ENCODE results near the gene HPSE2. TPM values are rescaled to one million over a fixed set of nuclear protein-coding genes. Genes with fewer than 3 reads are reported as not detected.

Gene HPSE2
- total and polyA plus RNA-seq, 8 donors = 0.04 to 1.1 (median 0.05) TPM; not detected in 5

DNA sequence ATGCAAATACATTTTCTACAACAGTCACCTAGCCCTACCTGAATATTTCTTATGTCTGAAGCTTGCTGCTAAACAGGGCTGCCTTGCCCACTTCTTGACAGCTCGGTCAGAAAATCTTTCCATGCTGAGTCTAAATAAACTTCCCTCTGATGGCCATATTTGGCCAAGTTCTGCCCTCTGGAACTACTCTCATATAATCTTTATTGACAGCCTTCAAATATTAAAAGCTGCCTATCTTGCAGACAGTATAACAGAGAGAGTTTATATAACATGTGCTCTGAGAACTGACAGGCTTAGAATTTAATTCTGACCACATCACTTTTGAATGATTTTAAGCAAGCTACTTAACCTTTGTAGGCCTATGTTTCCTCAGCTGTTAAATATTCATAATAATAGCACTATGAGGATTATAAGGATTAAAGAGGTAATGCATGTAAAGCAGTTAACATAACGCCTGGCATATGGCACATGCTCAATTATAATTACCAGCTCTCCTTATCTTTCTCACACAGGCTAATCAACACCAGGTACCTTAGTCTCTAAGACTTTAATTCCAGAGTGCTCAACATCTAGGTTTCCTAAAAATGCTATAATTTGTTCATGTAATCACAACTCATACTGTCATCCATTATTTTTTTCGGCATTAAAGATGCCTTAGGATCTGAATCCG, 334.1 kb downstream of the HPSE2 start:
- TF ChIP-seq, protein P1, sequence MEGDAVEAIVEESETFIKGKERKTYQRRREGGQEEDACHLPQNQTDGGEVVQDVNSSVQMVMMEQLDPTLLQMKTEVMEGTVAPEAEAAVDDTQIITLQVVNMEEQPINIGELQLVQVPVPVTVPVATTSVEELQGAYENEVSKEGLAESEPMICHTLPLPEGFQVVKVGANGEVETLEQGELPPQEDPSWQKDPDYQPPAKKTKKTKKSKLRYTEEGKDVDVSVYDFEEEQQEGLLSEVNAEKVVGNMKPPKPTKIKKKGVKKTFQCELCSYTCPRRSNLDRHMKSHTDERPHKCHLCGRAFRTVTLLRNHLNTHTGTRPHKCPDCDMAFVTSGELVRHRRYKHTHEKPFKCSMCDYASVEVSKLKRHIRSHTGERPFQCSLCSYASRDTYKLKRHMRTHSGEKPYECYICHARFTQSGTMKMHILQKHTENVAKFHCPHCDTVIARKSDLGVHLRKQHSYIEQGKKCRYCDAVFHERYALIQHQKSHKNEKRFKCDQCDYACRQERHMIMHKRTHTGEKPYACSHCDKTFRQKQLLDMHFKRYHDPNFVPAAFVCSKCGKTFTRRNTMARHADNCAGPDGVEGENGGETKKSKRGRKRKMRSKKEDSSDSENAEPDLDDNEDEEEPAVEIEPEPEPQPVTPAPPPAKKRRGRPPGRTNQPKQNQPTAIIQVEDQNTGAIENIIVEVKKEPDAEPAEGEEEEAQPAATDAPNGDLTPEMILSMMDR (IDR thresholded peaks at IDR 0.05) = no peak
- WGBS, 2 donors = 73 to 82% methylated on average over 4 of the region's 4 CpGs
- Histone ChIP-seq H3K27me3 (no peaks in the 10 kb centered on the region), H3K4me1 (no peaks in the 10 kb centered on the region), H3K27ac (no peak overlapping the region), H3K36me3 (no peaks in the 10 kb centered on the region), H3K9me3 (no peaks in the 10 kb centered on the region), H3K4me3 (no peak overlapping the region)
- intact Hi-C loops (cut with DNase I) = no loop called here
- ATAC-seq (no peak), DNase-seq (no peak), FAIRE-seq (no peak)

DNA sequence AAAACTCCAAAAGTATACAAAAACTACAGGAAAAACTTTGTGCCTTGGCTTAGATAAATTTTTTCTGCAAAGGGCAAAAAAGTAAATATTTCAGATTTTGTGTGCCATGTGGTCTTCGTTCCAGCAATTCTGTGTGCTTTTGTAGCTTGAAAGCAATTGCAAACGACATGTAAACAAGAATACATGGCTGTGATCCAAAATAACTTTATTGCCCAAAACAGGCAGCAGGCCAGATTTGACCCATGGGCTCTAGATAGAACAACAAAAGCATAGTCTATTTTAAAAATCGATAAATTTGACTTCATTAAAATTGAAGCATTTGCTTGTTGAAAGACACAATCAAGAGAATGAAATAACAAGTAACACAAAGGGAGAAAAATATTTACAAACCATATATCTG, 336.6 kb downstream of the HPSE2 start:
- ATAC-seq = no peak
- 17 to 23% methylated on average over 3 of the region's 3 CpGs for WGBS, 2 donors
- H3K4me3 ChIP-seq = no peak overlapping the region
- DNase-seq = peak in 2 of 6 donors; percentile 9 to 12
- H3K4me1 ChIP-seq = no peaks in the 10 kb centered on the region
- no peaks in the 10 kb centered on the region for H3K36me3 ChIP-seq
- TF ChIP-seq, protein P1 (IDR thresholded peaks at IDR 0.05) = no peak
- no peaks in the 10 kb centered on the region for H3K27me3 ChIP-seq
- no peak for FAIRE-seq
- intact Hi-C loops (cut with DNase I) = no loop called here
- no peak overlapping the region for H3K27ac ChIP-seq
- no peaks in the 10 kb centered on the region for H3K9me3 ChIP-seq

DNA sequence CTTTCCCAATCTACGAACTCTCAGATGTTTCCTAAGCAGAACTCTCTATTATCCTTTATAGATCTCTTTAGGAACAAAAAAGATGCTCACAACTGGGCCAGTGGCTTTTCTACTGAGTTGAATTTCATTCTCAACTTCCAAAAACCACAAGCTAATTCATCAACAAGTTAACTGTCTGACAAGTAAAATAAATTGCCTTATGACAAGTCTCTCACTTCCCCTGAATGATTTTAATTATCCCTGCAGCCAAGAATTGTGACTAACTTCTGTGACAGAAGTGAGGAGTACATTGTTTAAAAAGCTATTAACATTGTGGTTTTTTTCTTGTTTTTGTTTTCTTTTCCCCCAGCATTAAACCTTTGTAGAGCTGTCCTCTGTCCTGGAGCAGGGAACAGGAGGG, 343.1 kb downstream of the HPSE2 start:
- WGBS, 2 donors = 21 to 38% methylated on average over 1 of the region's 1 CpG
- DNase-seq (no peak), ATAC-seq (no peak), FAIRE-seq (no peak)
- no peaks in the 10 kb centered on the region for H3K36me3 ChIP-seq
- TF ChIP-seq, protein P1 (IDR thresholded peaks at IDR 0.05) = no peak
- H3K4me1 ChIP-seq = no peaks in the 10 kb centered on the region
- H3K27ac ChIP-seq = no peak overlapping the region
- no peak overlapping the region for H3K4me3 ChIP-seq
- intact Hi-C loops (cut with DNase I) = no loop called here
- H3K9me3 ChIP-seq = no peaks in the 10 kb centered on the region
- no peaks in the 10 kb centered on the region for H3K27me3 ChIP-seq

DNA sequence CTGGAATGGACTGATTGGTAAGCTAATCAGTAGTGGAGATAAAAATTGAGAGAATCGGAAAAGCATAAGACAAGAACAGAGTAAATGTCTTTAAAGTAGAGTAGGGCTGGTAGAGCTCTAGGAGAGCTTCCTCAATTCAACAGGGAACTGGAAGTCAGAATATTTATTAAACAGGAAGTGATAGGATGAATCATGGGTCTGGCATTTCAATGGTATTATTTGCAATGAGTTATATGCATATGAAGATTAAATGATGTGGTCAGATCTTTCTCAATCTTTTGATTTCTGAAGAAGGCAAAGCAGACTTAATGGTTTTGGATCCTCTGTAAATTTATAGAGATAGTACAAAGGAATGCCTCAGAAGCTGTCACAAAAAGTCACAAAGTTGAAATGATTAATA, 349.0 kb downstream of the HPSE2 start:
- no peak for FAIRE-seq
- TF ChIP-seq, protein P1 (IDR thresholded peaks at IDR 0.05) = no peak
- Histone ChIP-seq H3K27me3 (no peaks in the 10 kb centered on the region), H3K9me3 (no peaks in the 10 kb centered on the region), H3K27ac (no peak overlapping the region), H3K4me3 (no peak overlapping the region), H3K4me1 (no peaks in the 10 kb centered on the region), H3K36me3 (no peaks in the 10 kb centered on the region)
- no peak for DNase-seq
- ATAC-seq = peak in 2 of 4 donors; percentile 29 to 37
- intact Hi-C loops (cut with DNase I) = no loop called here
- WGBS, 2 donors = 51 to 64% methylated on average over 1 of the region's 1 CpG

DNA sequence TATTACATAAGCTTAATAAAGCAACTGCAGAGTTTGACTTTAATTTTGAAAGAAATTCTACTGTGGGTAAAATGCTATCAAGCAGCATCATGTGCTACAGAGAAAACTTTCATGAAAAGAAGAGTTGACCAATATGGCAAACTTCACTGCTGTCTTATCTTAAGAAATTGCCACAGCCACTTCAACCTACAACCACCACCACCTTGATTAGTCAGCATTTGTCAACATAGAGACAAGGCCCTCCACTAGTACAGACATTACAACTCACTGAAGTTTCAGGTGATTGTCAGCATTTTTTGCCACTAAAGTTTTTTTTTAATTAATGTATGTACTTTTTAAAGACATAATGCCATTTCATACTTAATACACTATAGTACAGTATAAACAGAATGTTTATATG, 350.3 kb downstream of the HPSE2 start:
- intact Hi-C loops (cut with DNase I) = no loop called here
- H3K36me3 ChIP-seq = no peaks in the 10 kb centered on the region
- FAIRE-seq = no peak
- TF ChIP-seq, protein P1 (IDR thresholded peaks at IDR 0.05) = no peak
- no peaks in the 10 kb centered on the region for H3K4me1 ChIP-seq
- DNase-seq = no peak
- H3K27ac ChIP-seq = no peak overlapping the region
- no peak overlapping the region for H3K4me3 ChIP-seq
- H3K9me3 ChIP-seq = no peaks in the 10 kb centered on the region
- H3K27me3 ChIP-seq = no peaks in the 10 kb centered on the region
- ATAC-seq = no peak

All from pancreas (tissue), 10 donors.